ENCODE results near the gene YWHAB.

GRCh38 chr20:44911264-44911921 lies 25.9 kb downstream of the YWHAB start:
- TF ChIP-seq POLR2AphosphoS5 (IDR thresholded peaks at IDR 0.05; ENCODE audit: low read length) = no peak
- no peak for TF ChIP-seq MTA2 (IDR thresholded peaks at IDR 0.05; ENCODE audit: low read depth)
- TF ChIP-seq JUND (IDR thresholded peaks at IDR 0.05; ENCODE audit: low read depth, low read length) = no peak
- TF ChIP-seq REST (IDR thresholded peaks at IDR 0.05; ENCODE audit: low read depth, low read length) = no peak
